NCI-H460 (cell line): ENCODE data around the gene ORAI3. TPM values are rescaled to one million over a fixed set of nuclear protein-coding genes. Genes with fewer than 3 reads are reported as not detected.
A peak's percentile ranks its signal among the peaks of the same experiment; 100 is the strongest.

Source experiments
- DNase-seq: peaks from one replicate; pipeline ENCODE4 v3.0.0-alpha.2; 2016; ENCODE audit warnings: low read depth; ENCODE audit errors: extremely low read depth
- total RNA-seq: library from RNA; depleted of rRNA; stranded (reverse); fragments of >200 nt; shearing (Covaris generic); gene quantifications from 2 replicates; pipeline ENCODE4 v1.2.3, GENCODE V29; 2014

ORAI3 gene
- total RNA-seq, 1 experiment from 2014 or later, result 20.1 TPM

- DNase-seq, result no peak
Measured at GRCh38 chr16:30987581-30988190, 38.8 kb downstream of the ORAI3 start.

- no peak for DNase-seq
Measured at GRCh38 chr16:30989469-30990047, 40.7 kb downstream of the ORAI3 start.

GRCh38 chr16:30990105-30990504 is 41.2 kb downstream of the ORAI3 start:
- DNase-seq, result no peak

GRCh38 chr16:30991052-30991451 is 42.2 kb downstream of the ORAI3 start:
- no peak for DNase-seq

- DNase-seq, result no peak
Measured at GRCh38 chr16:30992276-30992780, 43.5 kb downstream of the ORAI3 start.

- no peak for DNase-seq
Measured at GRCh38 chr16:30992931-30993816, 44.3 kb downstream of the ORAI3 start.

GRCh38 chr16:30995927-30996323 is 47.1 kb downstream of the ORAI3 start:
- DNase-seq, result no peak

- DNase-seq, result no peak
Measured at GRCh38 chr16:30996324-30996984, 47.6 kb downstream of the ORAI3 start.

GRCh38 chr16:30996985-30997724 is 48.3 kb downstream of the ORAI3 start:
- peak; percentile 71 for DNase-seq

GRCh38 chr16:30997725-30998711 is 49.1 kb downstream of the ORAI3 start:
- no peak for DNase-seq

GRCh38 chr16:30998852-30999761 is 50.2 kb downstream of the ORAI3 start:
- no peak for DNase-seq

GRCh38 chr16:31000671-31001382 is 52.0 kb downstream of the ORAI3 start:
- no peak for DNase-seq

GRCh38 chr16:31001507-31002249 is 52.8 kb downstream of the ORAI3 start:
- DNase-seq, result no peak

- DNase-seq, result no peak
Measured at GRCh38 chr16:31002250-31002700, 53.4 kb downstream of the ORAI3 start.

- no peak for DNase-seq
Measured at GRCh38 chr16:31002862-31003341, 54.0 kb downstream of the ORAI3 start.

- no peak for DNase-seq
Measured at GRCh38 chr16:31003744-31004143, 54.9 kb downstream of the ORAI3 start.
